ENCODE data around the gene PRRT1.

PRRT1 gene

GRCh38 chr6:32177183-32177787 is 25.5 kb upstream of the PRRT1 start:
- no peaks in the 10 kb centered on the region for H3K27me3 ChIP-seq (ENCODE audit: insufficient read depth, low read length, poor library complexity)
- H2BK15ac ChIP-seq (replicated peaks; ENCODE audit: low read depth): no peak overlapping the region
- H3K79me2 ChIP-seq (ENCODE audit: control insufficient read depth, insufficient read depth, low read length): peaks cover 37% of the 10 kb centered on the region
- no CpG with 5 or more reads among the region's 20 CpGs for WGBS (ENCODE audit: extremely low coverage, insufficient coverage, low lambda C conversion rate)
- H4K5ac ChIP-seq (ENCODE audit: low read length): peak overlapping the region; percentile 40
- peak overlapping the region; percentile 68 for H2BK5ac ChIP-seq (ENCODE audit: low read length)
- peaks cover 17% of the 10 kb centered on the region for H3K4me1 ChIP-seq (ENCODE audit: control insufficient read depth, low read depth, low read length)
- DNase-seq: no peak
- H2BK120ac ChIP-seq (ENCODE audit: low read depth, low read length): no peak overlapping the region
- no peak overlapping the region for H2AK5ac ChIP-seq (ENCODE audit: low read length)
- peak overlapping the region; percentile 88 for H3K9ac ChIP-seq (ENCODE audit: low read length)
- peaks cover 1% of the 10 kb centered on the region for H3K36me3 ChIP-seq (ENCODE audit: control insufficient read depth, insufficient read depth, low read length)
- peaks cover 25% of the 10 kb centered on the region for H3K79me1 ChIP-seq (ENCODE audit: low read length)
- H3K27ac ChIP-seq (ENCODE audit: low read depth, low read length): peak overlapping the region; percentile 89
- H3K56ac ChIP-seq (ENCODE audit: low read length): peak overlapping the region; percentile 91
- peak overlapping the region; percentile 36 for H3K4me3 ChIP-seq (ENCODE audit: low read length)
- peak overlapping the region; percentile 47 for H3K18ac ChIP-seq (ENCODE audit: low read length)
- H3K4ac ChIP-seq (ENCODE audit: low read depth, low read length): peak overlapping the region; percentile 89
- no peak overlapping the region for H4K8ac ChIP-seq (ENCODE audit: low read depth, low read length)
- peak overlapping the region; percentile 77 for H3K4me2 ChIP-seq (ENCODE audit: low read length)
- H3K23ac ChIP-seq (ENCODE audit: low read length): no peak overlapping the region

GRCh38 chr6:32176476-32177182 is 24.9 kb upstream of the PRRT1 start:
- WGBS (ENCODE audit: extremely low coverage, insufficient coverage, low lambda C conversion rate): 100% methylated on average over 1 of the region's 5 CpGs
- H4K5ac ChIP-seq (ENCODE audit: low read length): peak overlapping the region; percentile 68
- no peak for DNase-seq

GRCh38 chr6:32175711-32176475 is 24.2 kb upstream of the PRRT1 start, which contains the start of gene AGPAT1:
Gene AGPAT1 (minus strand): TSS chr6:32176084. CDS start chr6:32171496, 4,588 bp downstream.
- Histone ChIP-seq H3K79me2 (ENCODE audit: control insufficient read depth, insufficient read depth, low read length) (peaks cover 37% of the 10 kb centered on the region), H4K5ac (ENCODE audit: low read length) (peak within 1 kb of the TSS; percentile 68), H3K27me3 (ENCODE audit: insufficient read depth, low read length, poor library complexity) (no peaks in the 10 kb centered on the region), H2BK15ac (replicated peaks; ENCODE audit: low read depth) (no peak within 1 kb of the TSS), H2BK5ac (ENCODE audit: low read length) (peak within 1 kb of the TSS; percentile 27), H3K23ac (ENCODE audit: low read length) (no peak within 1 kb of the TSS), H3K9ac (ENCODE audit: low read length) (peak within 1 kb of the TSS; percentile 88), H3K18ac (ENCODE audit: low read length) (peak within 1 kb of the TSS; percentile 89), H3K56ac (ENCODE audit: low read length) (peak within 1 kb of the TSS; percentile 98), H3K36me3 (ENCODE audit: control insufficient read depth, insufficient read depth, low read length) (peaks cover 1% of the 10 kb centered on the region), H3K4me1 (ENCODE audit: control insufficient read depth, low read depth, low read length) (peaks cover 17% of the 10 kb centered on the region), H2AK5ac (ENCODE audit: low read length) (peak within 1 kb of the TSS; percentile 97), H2BK120ac (ENCODE audit: low read depth, low read length) (no peak within 1 kb of the TSS), H3K27ac (ENCODE audit: low read depth, low read length) (peak within 1 kb of the TSS; percentile 89), H3K4me2 (ENCODE audit: low read length) (peak within 1 kb of the TSS; percentile 90), H3K4me3 (ENCODE audit: low read length) (peak within 1 kb of the TSS; percentile 44), H3K79me1 (ENCODE audit: low read length) (peaks cover 27% of the 10 kb centered on the region), H3K4ac (ENCODE audit: low read depth, low read length) (peak within 1 kb of the TSS; percentile 73), H4K8ac (ENCODE audit: low read depth, low read length) (no peak within 1 kb of the TSS)
- DNase-seq: peak; percentile 98
- WGBS (ENCODE audit: extremely low coverage, insufficient coverage, low lambda C conversion rate): no CpG with 5 or more reads among the region's 27 CpGs

More at GRCh38 chr6:32176476-32177182, 24.9 kb upstream of the PRRT1 start:
- Histone ChIP-seq H3K9ac (ENCODE audit: low read length) (peak overlapping the region; percentile 88), H3K23ac (ENCODE audit: low read length) (no peak overlapping the region), H3K4me2 (ENCODE audit: low read length) (peak overlapping the region; percentile 77), H3K56ac (ENCODE audit: low read length) (peak overlapping the region; percentile 91), H2BK120ac (ENCODE audit: low read depth, low read length) (no peak overlapping the region), H3K18ac (ENCODE audit: low read length) (peak overlapping the region; percentile 47), H3K27me3 (ENCODE audit: insufficient read depth, low read length, poor library complexity) (no peaks in the 10 kb centered on the region), H3K4me3 (ENCODE audit: low read length) (peak overlapping the region; percentile 18), H2AK5ac (ENCODE audit: low read length) (peak overlapping the region; percentile 97), H3K36me3 (ENCODE audit: control insufficient read depth, insufficient read depth, low read length) (peaks cover 1% of the 10 kb centered on the region), H3K27ac (ENCODE audit: low read depth, low read length) (peak overlapping the region; percentile 89), H3K79me1 (ENCODE audit: low read length) (peaks cover 25% of the 10 kb centered on the region), H3K4me1 (ENCODE audit: control insufficient read depth, low read depth, low read length) (peaks cover 17% of the 10 kb centered on the region), H2BK5ac (ENCODE audit: low read length) (peak overlapping the region; percentile 27), H3K79me2 (ENCODE audit: control insufficient read depth, insufficient read depth, low read length) (peaks cover 37% of the 10 kb centered on the region), H4K8ac (ENCODE audit: low read depth, low read length) (no peak overlapping the region), H3K4ac (ENCODE audit: low read depth, low read length) (peak overlapping the region; percentile 89), H2BK15ac (replicated peaks; ENCODE audit: low read depth) (no peak overlapping the region)

GRCh38 chr6:32175322-32175710 is 23.6 kb upstream of the PRRT1 start:
- no peak for DNase-seq

GRCh38 chr6:32174416-32174815 is 22.7 kb upstream of the PRRT1 start:
- Histone ChIP-seq H4K5ac (ENCODE audit: low read length) (no peak overlapping the region), H3K4me1 (ENCODE audit: control insufficient read depth, low read depth, low read length) (peaks cover 17% of the 10 kb centered on the region), H2BK15ac (replicated peaks; ENCODE audit: low read depth) (no peak overlapping the region), H2BK120ac (ENCODE audit: low read depth, low read length) (no peak overlapping the region), H3K36me3 (ENCODE audit: control insufficient read depth, insufficient read depth, low read length) (peaks cover 2% of the 10 kb centered on the region), H3K4ac (ENCODE audit: low read depth, low read length) (no peak overlapping the region), H3K27me3 (ENCODE audit: insufficient read depth, low read length, poor library complexity) (no peaks in the 10 kb centered on the region), H3K18ac (ENCODE audit: low read length) (no peak overlapping the region), H3K56ac (ENCODE audit: low read length) (no peak overlapping the region), H3K79me1 (ENCODE audit: low read length) (peaks cover 27% of the 10 kb centered on the region), H2BK5ac (ENCODE audit: low read length) (no peak overlapping the region), H3K4me3 (ENCODE audit: low read length) (no peak overlapping the region), H3K79me2 (ENCODE audit: control insufficient read depth, insufficient read depth, low read length) (peaks cover 37% of the 10 kb centered on the region), H2AK5ac (ENCODE audit: low read length) (no peak overlapping the region), H3K27ac (ENCODE audit: low read depth, low read length) (no peak overlapping the region), H4K8ac (ENCODE audit: low read depth, low read length) (no peak overlapping the region), H3K23ac (ENCODE audit: low read length) (no peak overlapping the region), H3K4me2 (ENCODE audit: low read length) (no peak overlapping the region), H3K9ac (ENCODE audit: low read length) (no peak overlapping the region)
- no peak for DNase-seq
- no CpG with 5 or more reads among the region's 1 CpG for WGBS (ENCODE audit: extremely low coverage, insufficient coverage, low lambda C conversion rate)

More at GRCh38 chr6:32175322-32175710, 23.6 kb upstream of the PRRT1 start:
- Histone ChIP-seq H2BK15ac (replicated peaks; ENCODE audit: low read depth) (no peak overlapping the region), H3K9ac (ENCODE audit: low read length) (peak overlapping the region; percentile 78), H2BK120ac (ENCODE audit: low read depth, low read length) (no peak overlapping the region), H3K23ac (ENCODE audit: low read length) (no peak overlapping the region), H3K4me2 (ENCODE audit: low read length) (peak overlapping the region; percentile 90), H4K8ac (ENCODE audit: low read depth, low read length) (no peak overlapping the region), H3K18ac (ENCODE audit: low read length) (peak overlapping the region; percentile 89), H3K4me3 (ENCODE audit: low read length) (peak overlapping the region; percentile 44), H4K5ac (ENCODE audit: low read length) (no peak overlapping the region), H2AK5ac (ENCODE audit: low read length) (no peak overlapping the region), H3K36me3 (ENCODE audit: control insufficient read depth, insufficient read depth, low read length) (no peaks in the 10 kb centered on the region), H3K27ac (ENCODE audit: low read depth, low read length) (no peak overlapping the region), H3K79me1 (ENCODE audit: low read length) (peaks cover 27% of the 10 kb centered on the region), H3K27me3 (ENCODE audit: insufficient read depth, low read length, poor library complexity) (no peaks in the 10 kb centered on the region), H3K79me2 (ENCODE audit: control insufficient read depth, insufficient read depth, low read length) (peaks cover 37% of the 10 kb centered on the region), H3K56ac (ENCODE audit: low read length) (peak overlapping the region; percentile 98), H3K4ac (ENCODE audit: low read depth, low read length) (no peak overlapping the region), H3K4me1 (ENCODE audit: control insufficient read depth, low read depth, low read length) (peaks cover 17% of the 10 kb centered on the region), H2BK5ac (ENCODE audit: low read length) (no peak overlapping the region)
- no CpG with 5 or more reads among the region's 2 CpGs for WGBS (ENCODE audit: extremely low coverage, insufficient coverage, low lambda C conversion rate)
